Progenitor cell of endocrine pancreas (in vitro differentiated cells): ENCODE data around the gene DPH1. TPM values are rescaled to one million over a fixed set of nuclear protein-coding genes. Genes with fewer than 3 reads are reported as not detected.
A peak's percentile ranks its signal among the peaks of the same experiment; 100 is the strongest.

Experiments
- DNase-seq: peaks from one replicate; pipeline ENCODE4 v3.0.0; 2021; ENCODE audit warnings: low spot score; ENCODE audit not compliant: unreplicated experiment
- H3K27ac Mint-ChIP-seq: 2 replicates; pipeline ENCODE4 v1.8.0; 2021; ENCODE audit warnings: mild to moderate bottlenecking, moderate library complexity, mixed read lengths
- H3K27me3 Mint-ChIP-seq: 2 replicates; pipeline ENCODE4 v1.8.0; 2021; ENCODE audit warnings: mixed read lengths
- H3K36me3 Mint-ChIP-seq: 2 replicates; pipeline ENCODE4 v1.8.0; 2022; ENCODE audit warnings: mixed read lengths; ENCODE audit not compliant: insufficient read depth
- H3K4me1 Mint-ChIP-seq: 2 replicates; pipeline ENCODE4 v1.8.0; 2021; ENCODE audit warnings: low read depth, mixed read lengths
- H3K4me3 Mint-ChIP-seq: 2 replicates; pipeline ENCODE4 v1.8.0; 2021; ENCODE audit warnings: low read depth, mild to moderate bottlenecking, moderate library complexity, mixed read lengths
- H3K9me3 Mint-ChIP-seq: 2 replicates; pipeline ENCODE4 v1.8.0; 2021; ENCODE audit warnings: low read depth, mixed read lengths
- CTCF ChIP-seq: fragments of 200-600 bp; sonication (generic); IDR thresholded peaks from one replicate; pipeline ENCODE4 v1.5.0; 2021; ENCODE audit warnings: antibody characterized with exemption, mild to moderate bottlenecking; ENCODE audit not compliant: unreplicated experiment
- total RNA-seq: library from RNA; stranded (reverse); gene quantifications from 2 replicates; pipeline ENCODE4 v1.2.1, GENCODE V29; 2021

Gene DPH1
- total RNA-seq, 1 donor from 2014 or later = 39.1 TPM

GRCh38 chr17:2037155-2037554 lies 7.2 kb downstream of the DPH1 start:
- H3K4me3 Mint-ChIP-seq = no peak overlapping the region
- peaks cover 3% of the 10 kb centered on the region for H3K4me1 Mint-ChIP-seq

GRCh38 chr17:2040219-2040827 lies 10.4 kb downstream of the DPH1 start:
- H3K36me3 Mint-ChIP-seq = peaks cover 19% of the 10 kb centered on the region
- no peak for TF ChIP-seq CTCF
- H3K27ac Mint-ChIP-seq = no peak overlapping the region
- no peaks in the 10 kb centered on the region for H3K9me3 Mint-ChIP-seq
- H3K4me1 Mint-ChIP-seq = peaks cover 9% of the 10 kb centered on the region
- no peak for DNase-seq
- H3K4me3 Mint-ChIP-seq = peak overlapping the region; percentile 84
- H3K27me3 Mint-ChIP-seq = no peaks in the 10 kb centered on the region

More at GRCh38 chr17:2037155-2037554, 7.2 kb downstream of the DPH1 start:
- H3K36me3 Mint-ChIP-seq = peaks cover 13% of the 10 kb centered on the region
- H3K9me3 Mint-ChIP-seq = no peaks in the 10 kb centered on the region
- no peak for DNase-seq
- no peaks in the 10 kb centered on the region for H3K27me3 Mint-ChIP-seq
- no peak overlapping the region for H3K27ac Mint-ChIP-seq
- TF ChIP-seq CTCF = no peak

GRCh38 chr17:2040942-2041560 lies 11.1 kb downstream of the DPH1 start:
- Mint-ChIP-seq H3K4me1 (peaks cover 9% of the 10 kb centered on the region), H3K4me3 (peak overlapping the region; percentile 84), H3K27me3 (no peaks in the 10 kb centered on the region), H3K9me3 (no peaks in the 10 kb centered on the region), H3K36me3 (peaks cover 19% of the 10 kb centered on the region), H3K27ac (peak overlapping the region; percentile 89)
- DNase-seq = no peak
- TF ChIP-seq CTCF = no peak

- peaks cover 14% of the 10 kb centered on the region for H3K36me3 Mint-ChIP-seq
- H3K4me3 Mint-ChIP-seq = peak within 1 kb of the TSS; percentile 84
- peaks cover 9% of the 10 kb centered on the region for H3K4me1 Mint-ChIP-seq
- DNase-seq = peak; percentile 91
- peak within 1 kb of the TSS; percentile 93 for H3K27ac Mint-ChIP-seq
- TF ChIP-seq CTCF = peak; percentile 59
- no peaks in the 10 kb centered on the region for H3K27me3 Mint-ChIP-seq
- H3K9me3 Mint-ChIP-seq = no peaks in the 10 kb centered on the region
Measured at GRCh38 chr17:2041561-2042389, 11.8 kb downstream of the DPH1 start, which contains the start of gene OVCA2. TSS of gene OVCA2 (plus strand) at chr17:2042022. CDS start at chr17:2042048, 26 bp downstream.

GRCh38 chr17:2042390-2042847 lies 12.5 kb downstream of the DPH1 start:
- H3K27me3 Mint-ChIP-seq = no peaks in the 10 kb centered on the region
- DNase-seq = no peak
- peaks cover 12% of the 10 kb centered on the region for H3K36me3 Mint-ChIP-seq
- no peaks in the 10 kb centered on the region for H3K9me3 Mint-ChIP-seq
- peaks cover 9% of the 10 kb centered on the region for H3K4me1 Mint-ChIP-seq
- peak; percentile 13 for TF ChIP-seq CTCF
- H3K27ac Mint-ChIP-seq = peak overlapping the region; percentile 93
- peak overlapping the region; percentile 84 for H3K4me3 Mint-ChIP-seq
